DMS153 (cell line): ENCODE measurements around the gene ARSG.
A peak's percentile ranks its signal among the peaks of the same experiment; 100 is the strongest.

Experiments
- DNase-seq: peaks from one replicate; lab custom pipeline; 2025; lab: John Stamatoyannopoulos, UW

ARSG gene

GRCh38 chr17:68451670-68452354, 160.5 kb downstream of the ARSG start:
- DNase-seq, result no peak

- no peak for DNase-seq
These were observed 161.5 kb downstream of the ARSG start for GRCh38 chr17:68452724-68453290.

- DNase-seq, result no peak
These were observed 162.8 kb downstream of the ARSG start for GRCh38 chr17:68453991-68454665.

- DNase-seq, result no peak
These were observed 164.6 kb downstream of the ARSG start for GRCh38 chr17:68455901-68456338.

- DNase-seq, result peak; percentile 72
These were observed 165.3 kb downstream of the ARSG start for GRCh38 chr17:68456339-68457167.

DNA sequence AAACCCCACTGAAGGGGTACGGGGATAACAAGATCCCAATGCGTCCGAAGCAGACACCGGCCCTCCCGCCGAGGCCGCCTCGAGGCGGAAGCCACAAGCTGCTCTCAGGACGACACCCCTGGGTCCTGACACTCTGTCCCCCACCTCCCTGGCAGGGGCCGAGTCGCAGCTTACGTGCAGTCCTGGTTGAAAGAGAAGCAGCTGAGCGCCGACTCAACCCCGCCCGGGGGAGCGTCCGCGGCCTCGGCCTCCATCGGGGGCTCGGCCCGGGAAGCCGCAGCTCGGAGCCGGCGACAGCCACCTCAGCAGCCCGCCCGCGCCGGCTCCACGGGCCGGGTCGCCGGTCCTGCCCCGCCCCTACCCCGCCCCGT, 165.9 kb downstream of the ARSG start, which contains the start of gene WIPI1:
WIPI1 (minus strand) TSS at position 329 of the 371 bp plus-strand sequence; CDS start at position 254, 75 bp downstream.
- no peak for DNase-seq

DNA sequence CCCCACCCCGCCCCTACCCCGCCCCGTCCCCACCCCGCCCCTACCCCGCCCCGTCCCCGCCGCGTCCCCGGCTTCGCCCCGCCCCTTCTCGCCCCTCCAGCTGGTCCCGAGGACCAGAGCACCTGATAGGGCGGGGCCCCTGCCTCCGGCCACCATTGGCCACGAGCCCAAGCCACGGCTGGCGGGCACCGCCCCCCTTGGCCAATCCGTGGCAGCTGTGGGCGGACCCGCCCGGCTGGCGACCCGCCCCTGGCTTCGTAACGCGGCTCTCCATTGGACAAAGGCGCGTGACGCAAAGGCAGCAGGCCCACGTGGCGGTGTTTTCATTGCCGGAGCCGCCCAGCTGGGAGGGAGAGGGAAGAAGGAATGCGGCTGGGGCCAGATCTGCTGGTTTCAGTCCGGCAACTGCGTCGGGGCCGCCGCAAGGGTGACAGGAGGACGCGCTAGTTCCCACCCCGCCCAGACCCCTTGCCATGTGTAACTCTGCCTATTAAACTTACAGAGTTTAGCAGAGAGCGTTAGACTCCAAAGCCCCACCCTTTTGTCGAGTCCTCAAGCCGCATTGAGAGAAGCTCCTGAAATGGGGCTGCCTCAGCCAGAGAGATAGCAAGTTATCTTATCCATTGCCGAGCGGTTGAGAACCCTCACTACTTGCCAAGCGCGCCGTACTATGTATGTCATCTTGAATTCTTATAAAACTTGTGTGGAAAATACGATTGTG, 166.4 kb downstream of the ARSG start:
- peak; percentile 95 for DNase-seq

- DNase-seq, result no peak
These were observed 167.2 kb downstream of the ARSG start for GRCh38 chr17:68458260-68459036.

- DNase-seq, result no peak
These were observed 167.8 kb downstream of the ARSG start for GRCh38 chr17:68459037-68459639.

- DNase-seq, result no peak
These were observed 168.9 kb downstream of the ARSG start for GRCh38 chr17:68460146-68460545.

GRCh38 chr17:68460715-68461114, 169.4 kb downstream of the ARSG start:
- DNase-seq, result no peak

DNA sequence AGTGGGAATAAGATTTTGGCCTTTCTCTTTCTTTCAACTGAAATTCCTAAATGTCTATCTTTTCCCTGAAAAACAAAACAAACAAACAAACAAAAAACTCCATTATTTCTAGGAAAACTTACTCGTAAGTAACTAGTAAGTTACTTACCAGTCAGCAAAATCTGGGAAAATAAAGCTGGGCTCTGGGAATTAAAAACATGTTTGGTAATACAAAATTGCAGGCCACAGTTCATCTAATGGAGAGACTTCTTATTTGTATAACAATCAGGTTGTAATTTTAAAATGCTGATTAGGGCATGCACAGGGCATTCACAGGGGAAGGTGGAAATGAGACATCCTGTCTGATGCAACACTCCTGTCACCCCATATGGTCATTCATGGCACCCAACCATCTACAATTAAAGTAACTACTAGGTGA, 169.8 kb downstream of the ARSG start:
- no peak for DNase-seq

- peak; percentile 25 for DNase-seq
These were observed 170.3 kb downstream of the ARSG start for GRCh38 chr17:68461589-68461988.

- DNase-seq, result peak; percentile 73
These were observed 171.3 kb downstream of the ARSG start for GRCh38 chr17:68462381-68463210.

DNA sequence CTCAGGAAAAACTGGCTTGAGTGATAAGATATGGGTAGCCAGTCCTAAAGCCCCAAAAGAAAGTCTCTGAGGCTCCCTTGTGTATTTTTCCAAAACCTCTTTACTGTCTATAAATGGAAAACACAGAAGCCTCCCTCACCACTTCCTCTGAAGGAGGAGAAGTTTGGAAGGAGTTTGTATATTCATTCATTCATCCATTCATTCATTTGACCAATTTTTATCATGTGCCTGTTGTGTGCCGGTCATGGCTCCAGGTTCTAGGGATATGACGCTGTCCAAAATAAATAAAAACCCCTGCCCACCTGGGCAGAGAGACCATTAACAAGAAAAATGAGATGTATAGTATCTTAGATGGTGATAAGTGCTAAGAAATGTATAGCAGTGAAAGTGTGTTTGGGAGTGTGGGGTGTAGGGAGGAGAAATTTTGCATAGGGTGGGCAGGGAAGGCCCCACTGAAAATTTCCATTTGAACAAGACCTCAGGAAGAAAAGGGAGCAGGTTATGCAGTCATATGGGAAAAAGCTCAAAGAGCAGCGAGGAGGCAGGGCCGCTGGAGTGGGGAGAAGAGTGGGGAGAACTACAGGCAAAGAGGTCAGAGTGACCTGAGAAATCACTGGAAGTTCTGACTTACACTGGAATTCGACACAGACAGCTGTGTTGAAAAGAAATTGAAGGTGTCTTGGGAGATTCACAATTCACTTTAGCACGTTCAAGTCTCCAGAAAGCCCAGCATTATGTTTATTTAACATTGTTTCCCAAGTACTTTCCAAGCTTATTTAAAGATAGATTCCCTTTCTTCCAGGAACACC, 172.1 kb downstream of the ARSG start:
- DNase-seq, result no peak

DNA sequence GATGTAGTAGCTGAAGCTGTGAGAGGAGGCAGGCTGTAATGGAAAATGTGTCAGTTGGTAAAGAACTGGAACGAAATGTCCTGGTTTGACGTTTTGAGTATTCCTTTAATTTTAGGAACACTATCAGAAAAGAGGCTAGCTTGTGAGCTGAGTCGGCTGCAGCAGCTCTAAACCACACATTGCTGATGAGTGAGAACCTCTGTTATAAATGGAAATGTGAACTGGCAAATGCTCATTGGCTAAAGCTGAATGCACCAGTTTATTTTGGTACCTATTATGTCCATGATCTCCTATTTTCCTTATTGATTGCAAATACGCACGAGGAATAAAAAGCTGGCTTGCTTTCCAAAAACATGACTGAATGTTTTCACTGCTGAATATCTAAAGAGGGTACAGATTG, 177.0 kb downstream of the ARSG start:
- DNase-seq, result no peak

DNA sequence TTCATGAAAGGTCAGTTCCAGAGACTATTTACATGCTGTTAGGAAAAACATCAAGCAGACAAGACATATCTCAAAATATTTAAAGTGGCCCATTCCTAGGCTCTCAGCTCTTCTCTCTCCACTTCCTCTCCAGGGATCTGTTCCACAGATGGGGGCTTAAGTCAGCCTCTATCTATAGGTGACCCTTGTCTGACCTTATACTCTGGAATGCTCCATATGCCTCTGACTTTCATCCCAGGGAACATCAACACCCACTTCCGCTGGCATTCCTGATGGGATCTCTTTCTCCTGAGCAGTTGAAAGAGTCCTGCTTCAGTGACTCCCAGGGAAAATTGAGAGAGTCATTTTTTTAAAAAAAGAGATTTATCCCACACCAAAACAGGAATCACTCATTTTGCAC, 177.5 kb downstream of the ARSG start:
- no peak for DNase-seq
